Measurements from ENCODE around the gene ACACB.
"Not testable (repeated sequence)": the region's sequence is repeated elsewhere in the genome, so short reads cannot be mapped to it uniquely, and the experiment has no call there.

The ACACB gene

DNA sequence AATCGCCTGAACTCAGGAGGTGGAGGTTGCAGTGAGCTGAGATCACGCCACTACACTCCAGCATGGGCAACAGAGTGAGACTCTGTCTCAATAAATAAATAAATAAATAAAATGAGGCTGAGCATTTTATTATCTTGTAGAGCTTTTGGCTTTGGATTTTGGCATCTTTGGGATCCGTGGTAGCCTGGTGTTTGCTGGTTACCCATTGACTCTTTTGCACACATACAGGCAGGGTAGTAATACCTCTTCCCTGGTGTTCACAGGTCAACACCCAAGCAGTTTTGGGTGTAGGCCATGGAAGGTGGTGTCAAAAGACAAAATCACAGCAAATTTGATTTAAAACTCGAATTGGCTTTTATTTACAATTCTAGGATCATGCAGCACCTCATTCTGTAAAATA is 27.8 kb downstream of the ACACB start:
- DNase-seq, result no peak

DNA sequence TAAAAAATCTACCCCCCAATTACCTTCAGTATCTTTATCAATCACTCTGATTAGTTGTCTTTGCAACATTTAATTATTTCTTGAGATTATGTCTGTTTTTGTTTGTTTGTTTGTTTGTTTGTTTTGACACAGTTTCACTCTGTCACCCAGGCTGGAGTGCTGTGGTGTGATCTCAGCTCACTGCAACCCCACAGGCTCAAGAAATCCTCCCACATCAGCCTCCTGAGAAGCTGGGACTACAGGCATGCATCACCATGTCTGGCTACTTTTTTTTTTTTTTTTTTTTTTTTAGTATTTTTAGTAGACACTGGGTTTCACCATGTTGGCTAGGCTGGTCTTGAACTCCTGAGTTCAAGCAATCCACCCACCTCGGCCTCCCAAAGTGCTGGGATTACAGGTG is 30.7 kb downstream of the ACACB start:
- not testable (repeated sequence) for DNase-seq

DNA sequence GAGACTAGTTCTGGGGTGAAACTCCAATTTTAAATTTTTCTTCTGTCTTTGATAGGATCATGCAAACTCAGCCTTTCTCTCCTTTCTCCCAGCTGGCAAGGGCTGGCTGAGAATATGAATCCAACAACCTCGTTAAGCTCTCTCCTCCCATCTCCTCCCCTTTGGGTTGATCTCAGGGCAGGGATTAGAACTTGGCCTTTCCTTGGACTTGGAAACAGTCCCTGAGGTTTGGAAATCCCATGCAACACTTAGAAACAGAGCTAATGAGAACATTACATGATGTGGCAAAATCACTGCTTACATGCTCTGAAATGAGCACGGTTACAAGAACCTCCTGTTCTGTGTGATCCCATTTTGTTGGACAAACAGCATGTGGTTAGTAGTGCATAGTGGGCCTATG is 31.6 kb downstream of the ACACB start:
- no peak for DNase-seq

DNA sequence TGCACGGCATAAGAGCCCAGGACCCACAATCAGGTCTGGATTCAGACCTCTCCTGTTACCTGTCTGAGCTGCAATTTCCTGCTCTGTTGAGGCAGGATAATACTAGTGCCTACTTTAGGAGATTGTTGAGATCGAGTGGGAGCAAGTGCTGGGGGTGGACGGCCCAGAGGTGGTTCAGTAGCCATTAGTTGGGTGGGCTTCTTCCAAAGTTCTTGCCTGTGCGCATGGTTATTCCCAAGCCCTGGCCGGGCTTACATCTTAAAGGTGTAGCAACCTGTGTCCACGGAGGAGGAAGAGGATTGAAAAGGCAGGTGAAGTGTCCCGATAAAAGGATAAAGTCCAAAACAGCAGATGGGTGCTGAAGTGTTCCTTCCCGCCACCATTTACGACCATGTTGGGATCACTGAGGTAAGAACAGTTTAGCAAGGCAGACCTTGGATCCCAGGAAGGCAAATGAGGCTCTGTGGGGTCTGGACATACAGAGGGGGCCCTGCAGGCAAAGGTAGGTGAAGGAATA is 33.8 kb downstream of the ACACB start:
- DNase-seq, result no peak

DNA sequence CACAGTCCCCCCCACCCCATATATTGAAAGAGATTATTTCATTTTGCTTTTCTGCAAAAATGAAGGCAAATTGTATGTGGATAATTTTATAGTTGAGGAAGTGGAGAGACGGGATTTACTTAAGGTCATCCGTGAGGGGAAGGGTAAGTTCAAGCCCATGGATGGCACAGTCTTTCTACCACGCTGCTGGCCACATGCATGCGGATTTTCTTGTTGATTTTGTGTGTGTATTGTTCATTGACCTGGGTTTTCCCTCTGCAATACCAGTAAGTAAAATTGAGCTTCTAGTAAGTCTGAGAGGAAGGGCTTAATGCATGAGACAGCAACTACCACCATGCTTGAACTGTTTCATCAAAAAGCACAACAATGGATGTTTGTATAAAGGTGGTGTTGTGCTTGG is 35.1 kb downstream of the ACACB start:
- no peak for DNase-seq

DNA sequence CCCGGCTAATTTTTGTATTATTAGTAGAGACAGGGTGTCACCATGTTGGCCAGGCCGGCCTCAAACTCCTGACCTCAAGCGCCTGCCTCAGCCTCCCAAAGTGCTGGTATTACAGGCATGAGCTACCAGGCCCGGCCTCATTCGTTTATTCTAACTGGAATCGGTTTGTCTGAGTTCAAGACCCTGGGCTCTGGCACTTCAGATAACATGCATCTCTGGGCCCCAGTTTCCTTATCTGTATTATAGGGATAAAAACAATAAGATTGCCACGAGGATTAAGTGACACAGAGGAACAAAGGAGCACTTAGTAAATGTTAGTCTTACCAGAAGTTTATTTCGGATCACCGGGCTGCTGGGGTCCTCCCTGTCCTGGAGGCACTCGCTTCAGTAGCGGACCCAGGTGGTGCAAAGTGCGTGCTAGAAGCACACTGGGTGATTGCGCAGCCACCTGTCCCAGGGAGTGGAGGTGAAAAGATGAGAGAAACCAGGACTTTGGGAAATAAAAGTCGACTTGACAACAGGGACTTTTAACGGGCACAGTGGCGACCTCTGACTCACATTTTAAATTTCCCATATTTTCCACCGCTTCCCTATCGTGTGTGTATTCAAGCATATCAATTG is 37.5 kb downstream of the ACACB start:
- DNase-seq, result no peak

DNA sequence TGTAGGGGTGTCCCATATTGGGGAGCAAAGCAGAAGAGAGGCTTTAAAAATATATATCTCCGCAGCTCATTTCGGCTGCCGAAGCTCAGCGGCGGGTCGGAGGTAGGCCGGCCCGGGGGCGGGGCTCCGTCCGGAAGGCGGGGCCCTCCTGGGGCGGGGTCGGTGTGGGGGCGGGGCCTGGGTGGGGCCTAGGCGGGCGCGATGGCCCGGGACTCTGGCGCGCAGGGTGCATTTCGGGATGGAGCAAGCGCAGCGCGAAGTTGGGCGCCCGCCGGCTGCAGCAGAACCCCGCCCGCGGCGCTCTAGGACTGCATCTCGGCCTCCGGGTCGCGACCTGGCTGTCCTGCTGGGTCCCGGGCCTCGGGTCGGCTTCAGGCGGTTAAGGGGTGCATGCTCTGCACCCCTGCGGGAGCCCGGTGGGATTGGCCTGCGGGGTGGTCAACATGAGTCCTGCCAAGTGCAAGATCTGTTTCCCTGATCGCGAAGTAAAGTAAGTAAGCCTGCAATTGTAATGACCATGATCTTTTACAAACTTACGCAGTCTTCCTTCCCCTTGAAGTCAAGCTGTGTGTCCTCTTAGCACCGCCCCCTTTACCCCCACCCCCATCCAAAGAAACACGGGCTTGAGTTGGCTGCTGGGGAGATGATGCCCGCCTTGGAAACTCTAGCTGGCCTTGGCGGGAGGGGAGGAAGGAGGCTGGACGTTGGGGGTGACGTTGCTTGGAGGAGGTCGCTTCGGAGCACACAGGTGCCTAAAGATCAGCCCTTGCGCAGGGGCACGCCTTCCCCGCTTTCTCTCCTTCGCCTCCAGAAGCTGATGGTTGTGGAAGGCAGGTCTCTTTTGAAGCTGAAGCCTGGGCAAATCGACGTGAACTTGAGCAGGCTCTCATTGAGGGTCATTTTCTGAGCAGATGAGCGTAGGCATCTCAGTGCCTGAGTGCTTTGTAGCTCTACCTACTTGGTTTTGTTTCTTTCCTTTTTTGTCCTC is 38.4 kb downstream of the ACACB start:
- DNase-seq, result peak; percentile 43

DNA sequence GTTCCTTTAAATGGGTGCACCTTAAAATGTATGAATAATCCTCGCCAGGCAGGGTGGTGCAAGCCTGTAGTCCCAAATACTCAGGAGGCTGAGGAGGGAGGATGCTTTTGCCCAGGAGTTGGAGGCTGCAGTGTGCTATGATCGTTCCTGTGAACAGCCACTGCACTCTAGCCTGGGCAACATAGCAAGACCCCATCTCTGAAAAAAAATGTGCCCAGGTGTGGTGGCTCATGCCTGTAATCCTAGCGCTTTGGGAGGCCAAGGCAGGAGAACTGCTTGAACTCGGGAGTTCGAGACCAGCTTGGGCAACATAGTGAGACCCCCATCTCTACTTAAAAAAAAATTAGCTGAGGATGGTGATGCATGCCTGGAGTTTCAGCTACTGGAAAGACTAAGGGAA is 39.6 kb downstream of the ACACB start:
- no peak for DNase-seq

DNA sequence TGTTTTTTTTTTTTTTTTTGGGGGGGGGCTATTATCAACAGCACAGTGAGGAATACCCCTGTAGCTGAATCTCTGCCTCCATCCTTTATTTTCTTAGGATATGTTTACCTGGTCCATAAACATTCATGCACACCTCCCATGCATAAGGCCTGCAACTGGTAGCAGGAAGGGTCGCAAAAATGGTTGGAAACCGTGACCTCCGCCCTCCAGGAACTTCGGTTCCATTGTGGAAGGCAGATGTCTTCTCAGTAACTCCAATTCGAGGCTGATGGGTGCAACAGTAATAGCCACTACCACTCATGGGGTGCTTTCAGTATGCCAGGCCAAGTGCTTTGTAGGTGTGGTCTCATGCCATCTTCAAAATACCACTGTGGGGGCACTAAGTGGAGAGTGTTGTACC is 40.2 kb downstream of the ACACB start:
- no peak for DNase-seq

DNA sequence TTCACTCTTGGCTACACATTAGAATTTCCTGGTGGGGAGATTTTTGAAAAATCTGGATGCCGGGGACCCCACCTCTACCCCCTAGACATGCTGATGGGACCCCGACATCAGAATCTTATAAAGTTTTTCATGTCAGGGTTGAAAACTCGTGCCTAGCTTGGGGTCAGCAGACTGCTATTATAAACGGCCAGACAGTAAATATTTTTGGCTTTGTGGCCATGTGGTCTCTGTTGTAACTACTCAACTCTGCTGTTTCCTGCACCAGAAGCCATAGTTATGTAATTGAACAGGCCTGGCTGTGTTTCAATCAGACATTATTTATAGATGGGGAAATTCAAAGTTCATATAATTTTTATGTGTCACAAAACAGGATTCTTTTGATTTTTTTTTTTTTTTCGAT is 41.6 kb downstream of the ACACB start:
- no peak for DNase-seq

DNA sequence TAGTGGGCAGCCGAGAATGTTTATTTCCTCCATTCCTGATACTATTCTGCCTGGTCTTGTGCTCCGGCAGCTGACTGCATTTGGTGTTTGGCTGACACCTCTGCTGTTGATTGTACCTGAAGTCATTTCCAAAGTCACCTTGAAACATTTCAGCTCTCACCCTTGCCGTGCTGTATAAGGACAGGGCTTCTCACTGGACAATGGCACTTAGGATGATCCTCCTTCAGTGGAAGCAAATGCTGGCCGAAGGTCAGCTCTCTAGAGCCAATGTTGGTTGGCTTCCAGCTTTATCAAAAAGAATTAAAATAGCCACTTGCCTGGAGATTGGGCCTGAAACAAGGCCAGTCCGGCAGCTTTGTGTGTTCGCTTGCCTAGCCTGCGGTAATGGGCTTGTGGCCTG is 44.0 kb downstream of the ACACB start:
- DNase-seq, result no peak

DNA sequence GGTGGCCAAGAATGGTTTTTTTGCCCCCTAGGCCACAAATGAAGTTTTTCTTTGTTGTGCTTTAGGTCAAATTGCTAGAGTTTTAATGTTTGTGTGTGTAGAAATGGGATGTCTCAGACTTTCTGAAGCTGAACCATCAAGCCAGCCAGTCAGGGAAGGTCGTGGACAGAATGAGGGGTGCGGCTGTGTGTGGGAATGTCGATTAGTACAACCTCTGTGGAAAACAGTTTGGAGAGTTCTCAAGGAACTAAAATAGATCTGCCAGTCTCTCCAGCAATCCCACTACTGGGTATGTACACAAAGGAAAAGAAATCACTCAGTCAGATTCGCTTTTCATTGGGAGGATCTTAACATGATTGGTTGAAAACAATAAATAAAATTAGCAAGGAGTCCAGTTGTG is 44.5 kb downstream of the ACACB start:
- no peak for DNase-seq

DNA sequence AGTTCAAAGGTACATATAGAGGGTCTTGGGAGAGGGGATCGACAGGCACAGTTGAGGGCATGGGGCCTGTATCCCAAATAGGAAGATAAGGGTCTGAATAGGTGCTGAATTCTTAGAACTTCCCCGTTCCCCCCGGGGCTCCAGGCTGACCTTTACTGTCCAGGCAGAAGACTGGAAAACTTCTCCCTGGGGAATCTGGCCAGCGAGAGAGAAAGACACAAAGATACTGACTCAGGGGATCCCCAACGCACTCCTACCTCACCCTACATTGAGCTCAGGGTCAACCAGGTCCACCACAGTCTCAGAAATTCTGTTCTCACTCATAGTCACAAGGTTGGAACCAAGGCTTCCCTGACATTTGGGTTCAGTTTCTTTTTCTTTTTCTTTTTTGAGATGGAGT is 46.2 kb downstream of the ACACB start:
- no peak for DNase-seq

DNA sequence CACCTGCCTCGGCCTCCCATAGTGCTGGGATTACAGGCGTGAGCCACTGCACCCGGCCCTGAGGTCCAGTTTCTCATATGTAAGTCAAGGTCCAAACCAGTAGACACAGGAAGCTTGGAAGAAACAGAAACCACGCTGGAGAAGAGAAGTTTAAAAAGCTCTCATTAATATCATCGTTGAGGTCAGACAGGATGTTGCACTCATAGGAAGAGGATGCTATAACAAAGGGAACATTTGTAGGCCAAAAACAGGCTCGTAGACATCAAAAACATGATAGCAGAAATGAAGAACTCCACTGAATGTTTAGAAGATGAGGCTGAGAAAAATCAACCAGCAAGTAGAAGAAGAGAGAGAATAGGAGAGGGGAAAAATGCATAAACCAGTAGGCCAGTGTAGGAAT is 46.8 kb downstream of the ACACB start:
- DNase-seq, result no peak

DNA sequence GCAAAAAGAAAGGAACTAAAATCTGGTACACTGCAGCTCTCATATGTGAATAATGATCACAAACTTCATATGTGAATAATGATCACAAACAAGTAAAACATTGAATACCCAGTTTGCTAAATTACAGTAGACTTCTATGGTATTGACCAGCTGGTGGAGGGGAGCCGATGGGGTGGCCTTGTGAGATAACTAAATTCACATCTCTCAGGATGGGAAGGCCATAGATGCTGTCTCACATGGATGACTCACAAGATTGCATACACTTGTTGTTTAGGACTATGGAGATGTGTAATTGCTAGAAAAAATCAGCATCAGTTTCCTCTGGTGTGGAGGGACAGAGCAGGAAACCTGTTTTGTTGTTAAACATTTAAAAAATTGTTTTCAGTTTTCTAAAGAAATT is 49.2 kb downstream of the ACACB start:
- DNase-seq, result no peak

DNA sequence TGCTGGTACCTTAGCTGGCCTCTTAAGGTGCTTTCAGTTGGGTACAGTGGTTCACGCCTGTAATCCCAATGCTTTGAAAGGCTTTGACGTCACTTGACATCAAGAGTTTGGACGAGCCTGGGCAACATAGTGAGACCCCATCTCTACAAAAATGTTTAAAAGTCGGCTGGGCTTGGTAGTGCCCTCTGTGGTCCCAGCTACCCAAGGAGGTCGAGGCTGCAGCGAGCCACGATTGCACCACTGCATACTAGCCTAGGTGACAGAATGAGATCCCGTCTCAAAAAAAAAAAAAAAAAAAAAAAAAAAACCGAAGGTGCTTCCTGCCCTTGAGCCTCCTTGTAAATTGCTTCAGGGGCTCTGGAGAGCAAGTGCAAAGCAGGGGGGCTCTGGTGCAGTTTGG is 50.0 kb downstream of the ACACB start:
- DNase-seq, result no peak

DNA sequence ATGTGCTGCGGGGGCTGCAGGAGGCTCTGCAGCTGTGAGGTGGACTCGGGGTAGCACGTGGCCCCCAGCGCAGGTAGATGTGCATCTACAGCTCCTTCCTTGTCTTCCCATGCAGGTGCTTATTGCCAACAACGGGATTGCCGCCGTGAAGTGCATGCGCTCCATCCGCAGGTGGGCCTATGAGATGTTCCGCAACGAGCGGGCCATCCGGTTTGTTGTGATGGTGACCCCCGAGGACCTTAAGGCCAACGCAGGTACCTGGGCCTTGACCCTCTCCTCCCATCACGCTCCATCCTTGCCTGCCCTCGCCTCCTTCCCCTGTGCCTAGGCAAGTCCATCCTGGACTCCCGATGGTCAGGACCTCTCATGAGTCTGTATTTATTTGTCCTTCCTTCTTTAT is 51.4 kb downstream of the ACACB start:
- no peak for DNase-seq

DNA sequence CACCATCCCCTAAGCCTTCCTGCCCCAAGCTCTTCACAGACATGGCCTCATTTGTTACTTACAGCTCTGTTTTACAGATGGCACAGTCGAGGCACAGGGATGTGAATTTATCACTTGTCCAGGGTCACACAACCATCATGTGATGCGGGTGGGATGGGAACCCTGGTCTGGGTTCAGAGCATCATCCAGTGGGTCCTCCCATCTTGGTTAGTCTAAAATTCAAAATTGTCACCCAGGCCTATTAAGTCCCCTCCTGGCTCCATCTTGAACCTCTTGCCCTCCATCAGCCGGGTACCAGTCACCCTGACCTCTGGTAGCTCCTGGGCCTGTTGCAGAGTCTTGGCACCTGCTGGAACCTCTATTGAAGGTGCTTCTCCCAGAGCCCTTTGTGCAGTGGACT is 52.9 kb downstream of the ACACB start:
- DNase-seq, result no peak

DNA sequence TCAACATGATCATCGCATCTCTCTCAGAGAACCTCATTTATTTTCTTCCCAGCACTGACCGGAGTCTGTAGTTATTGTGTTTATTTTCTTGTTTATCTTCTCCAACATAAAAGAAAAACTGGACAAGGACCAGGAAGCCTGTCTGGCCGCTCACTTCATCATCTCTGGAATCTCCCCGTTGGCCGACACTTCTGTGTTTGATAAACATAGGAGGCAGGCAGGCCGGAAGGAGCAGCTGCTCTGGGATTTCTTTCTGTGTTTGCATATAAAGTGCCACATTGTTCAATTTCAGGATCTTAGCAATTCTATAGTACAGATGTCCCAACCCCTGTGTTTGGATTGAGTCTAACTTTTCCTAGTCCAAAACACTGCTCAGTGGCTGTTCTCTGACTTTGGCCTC is 53.3 kb downstream of the ACACB start:
- no peak for DNase-seq

DNA sequence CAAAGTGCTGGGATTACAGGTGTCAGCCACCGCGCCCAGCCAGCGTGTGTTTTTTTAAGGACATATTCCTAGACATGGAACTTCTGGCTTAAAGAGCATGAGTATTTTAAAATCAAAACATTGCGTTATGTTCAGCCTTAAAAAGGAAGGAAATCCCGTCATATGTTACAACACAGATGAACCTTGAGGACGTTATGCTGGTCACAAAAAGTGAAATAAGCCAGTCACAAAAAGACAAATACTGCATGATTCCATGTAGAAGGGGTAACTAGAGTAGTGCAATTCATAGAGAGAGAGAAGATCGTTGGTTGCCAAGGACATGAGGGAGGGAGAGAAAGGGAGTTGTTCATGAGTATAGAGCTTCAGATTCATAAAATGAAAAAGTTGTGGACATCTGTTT is 53.9 kb downstream of the ACACB start:
- no peak for DNase-seq

DNA sequence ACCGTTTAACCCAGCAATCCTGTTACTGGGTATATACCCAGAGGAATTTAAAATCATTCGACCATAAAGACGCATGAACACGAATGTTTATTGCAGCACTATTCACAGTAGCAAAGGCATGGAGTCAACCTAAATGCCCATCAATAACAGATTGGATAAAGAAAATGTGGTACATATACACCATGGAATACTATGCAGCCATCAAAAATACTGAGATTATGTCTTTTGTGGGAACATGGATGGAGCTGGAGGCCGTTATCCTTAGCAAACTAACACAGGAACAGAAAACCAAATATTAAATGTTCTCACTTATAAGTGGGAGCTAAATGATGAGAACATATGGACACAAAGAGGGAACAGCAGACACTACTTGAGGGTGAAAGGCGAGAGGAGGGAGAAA is 56.4 kb downstream of the ACACB start:
- not testable (repeated sequence) for DNase-seq

DNA sequence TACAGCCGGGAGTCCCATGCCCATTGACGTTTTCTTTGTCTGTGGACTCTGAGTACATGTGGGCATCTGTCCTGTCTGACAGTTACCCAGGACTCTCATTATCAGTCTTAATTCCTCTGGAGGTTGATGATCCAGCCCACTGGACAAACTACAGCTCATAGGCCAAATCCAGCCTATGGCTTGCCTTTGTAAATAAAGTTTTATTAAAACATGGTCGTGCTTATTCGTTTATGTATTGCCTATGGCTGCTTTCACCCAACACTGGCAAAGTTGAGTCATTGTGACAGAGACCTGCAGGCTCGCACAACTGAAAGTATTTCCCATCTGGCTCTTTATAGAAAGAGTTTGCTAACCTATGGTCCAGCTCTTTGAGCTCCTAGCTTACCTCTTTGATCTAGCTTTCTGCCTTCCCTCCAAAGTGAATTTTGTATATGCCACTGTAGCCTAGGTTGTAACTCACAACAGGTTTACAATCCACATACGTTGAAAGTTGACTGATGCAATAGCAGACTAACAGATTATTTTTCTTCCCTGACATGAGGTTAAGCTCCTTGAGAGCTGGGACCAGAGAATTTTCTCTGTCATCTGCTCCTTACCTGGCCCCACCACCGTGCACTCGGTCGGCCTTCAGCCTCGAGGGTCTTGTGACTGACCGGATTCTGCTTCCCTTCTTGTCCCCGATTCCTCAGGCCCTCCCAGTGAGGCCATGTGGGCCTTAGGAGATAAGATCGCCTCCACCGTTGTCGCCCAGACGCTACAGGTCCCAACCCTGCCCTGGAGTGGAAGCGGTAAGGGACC is 57.3 kb downstream of the ACACB start:
- DNase-seq, result no peak

DNA sequence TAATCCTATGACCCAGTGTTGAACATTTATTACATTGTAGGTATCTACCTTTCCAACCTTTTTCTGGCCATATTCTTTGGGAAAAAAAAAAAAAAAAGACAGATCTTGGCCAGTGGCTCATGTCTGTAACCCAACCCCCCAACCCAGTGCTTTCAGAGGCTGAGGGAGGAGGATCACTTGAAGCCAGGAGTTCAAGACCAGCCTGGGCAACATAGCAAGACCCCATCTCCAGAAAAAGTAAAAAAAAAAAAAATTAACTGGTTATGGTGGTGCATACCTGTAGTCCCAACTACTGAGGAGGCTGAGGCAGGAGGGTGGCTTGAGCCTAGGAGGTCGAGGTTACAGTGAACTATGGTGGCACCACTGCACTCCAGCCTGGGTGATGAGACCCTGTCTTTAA is 58.1 kb downstream of the ACACB start:
- no peak for DNase-seq

DNA sequence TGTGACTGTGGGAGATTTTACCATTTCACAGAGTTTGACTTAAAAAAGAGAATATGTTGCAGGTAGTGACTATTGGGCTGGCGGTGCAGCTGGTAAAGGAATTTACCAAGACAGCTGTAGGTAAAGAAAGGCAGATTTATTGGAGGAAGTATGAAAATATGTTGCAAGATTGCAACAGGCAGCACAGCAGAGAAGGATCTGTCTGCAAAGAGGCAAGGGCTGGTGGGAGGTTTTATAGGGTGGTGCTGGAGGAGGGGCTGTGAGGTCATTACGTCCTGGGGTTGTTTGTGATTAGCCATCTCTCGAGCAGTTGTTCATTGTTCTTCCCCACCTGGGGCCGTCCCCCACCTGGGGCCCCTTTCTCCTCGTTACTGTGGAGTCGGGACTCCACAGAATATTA is 62.1 kb downstream of the ACACB start:
- DNase-seq, result no peak

Data from DMS 273 treated with DMSO at 0.1 percent for 48 hours (cell line).